Measurements from ENCODE around the gene PTS.

Gene PTS

GRCh38 chr11:112265659-112266409 lies 39.6 kb downstream of the PTS start:
- no peak for DNase-seq (ENCODE audit: low read depth in 2 of 2)

- no peak for DNase-seq (ENCODE audit: low read depth in 2 of 2)
These were observed 40.2 kb downstream of the PTS start for GRCh38 chr11:112266410-112266778.

GRCh38 chr11:112267188-112267591 lies 41.0 kb downstream of the PTS start:
- DNase-seq (ENCODE audit: low read depth in 2 of 2): no peak

GRCh38 chr11:112268406-112268805 lies 42.2 kb downstream of the PTS start:
- no peak for DNase-seq (ENCODE audit: low read depth in 2 of 2)

- no peak for DNase-seq (ENCODE audit: low read depth in 2 of 2)
These were observed 42.9 kb downstream of the PTS start for GRCh38 chr11:112269139-112269538.

- DNase-seq (ENCODE audit: low read depth in 2 of 2): no peak
These were observed 44.4 kb downstream of the PTS start for GRCh38 chr11:112270551-112271180.

GRCh38 chr11:112271242-112271641 lies 45.0 kb downstream of the PTS start:
- DNase-seq (ENCODE audit: low read depth in 2 of 2): no peak

GRCh38 chr11:112273066-112273465 lies 46.8 kb downstream of the PTS start:
- DNase-seq (ENCODE audit: low read depth in 2 of 2): no peak

- DNase-seq (ENCODE audit: low read depth in 2 of 2): no peak
These were observed 48.0 kb downstream of the PTS start for GRCh38 chr11:112274007-112274783.

GRCh38 chr11:112277029-112277428 lies 50.8 kb downstream of the PTS start:
- no peak for DNase-seq (ENCODE audit: low read depth in 2 of 2)

GRCh38 chr11:112277941-112278340 lies 51.7 kb downstream of the PTS start:
- no peak for DNase-seq (ENCODE audit: low read depth in 2 of 2)

- no peak for DNase-seq (ENCODE audit: low read depth in 2 of 2)
These were observed 52.6 kb downstream of the PTS start for GRCh38 chr11:112278803-112279202.

GRCh38 chr11:112279901-112280267 lies 53.7 kb downstream of the PTS start:
- DNase-seq (ENCODE audit: low read depth in 2 of 2): peak; percentile 50 to 70

- DNase-seq (ENCODE audit: low read depth in 2 of 2): peak in 1 of 2 donors; percentile 31
These were observed 54.3 kb downstream of the PTS start for GRCh38 chr11:112280268-112281126.

GRCh38 chr11:112281726-112282125 lies 55.5 kb downstream of the PTS start:
- DNase-seq (ENCODE audit: low read depth in 2 of 2): no peak
